CD4-positive, alpha-beta memory T cell (primary cell): Measurements from ENCODE around the gene DIP2A. TPM values are rescaled to one million over a fixed set of nuclear protein-coding genes. Genes with fewer than 3 reads are reported as not detected.

Experiments used
- CTCF ChIA-PET: fragments of 350-600 bp; sonication (Branson Sonifier 250); formaldehyde crosslinking; loops from one replicate; lab custom pipeline; 2021; ENCODE audit warnings: inconsistent platforms; ENCODE audit not compliant: partially characterized antibody; lab: Charles Lee
- POLR2A ChIA-PET: fragments of 350-600 bp; sonication (Branson Sonifier 250); formaldehyde crosslinking; loops from one replicate; lab custom pipeline; 2021; ENCODE audit not compliant: partially characterized antibody; lab: Charles Lee
- DNase-seq, 5 donors: peaks; one replicate each; pipeline versions ENCODE4 v3.0.0 to v3.0.0-alpha.2; 2020 to 2022; ENCODE audit warnings: mixed read lengths in 1 of 5
- H3K27ac ChIP-seq: one replicate; pipeline ENCODE4 v1.7.0; 2013; ENCODE audit warnings: low read depth, low read length
- H3K27me3 ChIP-seq: 2 replicates; pipeline ENCODE4 v1.7.0; 2013; ENCODE audit warnings: mild to moderate bottlenecking, low read length, moderate library complexity; ENCODE audit not compliant: insufficient read depth
- H3K36me3 ChIP-seq: 2 replicates; pipeline ENCODE4 v1.7.0; 2013; ENCODE audit warnings: mild to moderate bottlenecking, low read length, moderate library complexity; ENCODE audit not compliant: insufficient read depth
- H3K4me1 ChIP-seq: 2 replicates; pipeline ENCODE4 v1.7.0; 2013; ENCODE audit warnings: mild to moderate bottlenecking, low read length, moderate library complexity; ENCODE audit not compliant: insufficient read depth
- H3K4me3 ChIP-seq, 2 donors: one replicate each; pipeline ENCODE4 v1.7.0; 2013; ENCODE audit warnings: low read length in 2 of 2, mild to moderate bottlenecking in 1 of 2
- H3K9me3 ChIP-seq, 2 donors: one replicate each; pipeline ENCODE4 v1.7.0; 2013; ENCODE audit warnings: low read length in 2 of 2, control low read depth in 1 of 2; ENCODE audit not compliant: control insufficient read depth in 1 of 2
- H3K27ac Mint-ChIP-seq, 7 donors: one replicate each; pipeline ENCODE4 v1.8.0; 2020 to 2021; ENCODE audit warnings: mixed read lengths in 7 of 7, mild to moderate bottlenecking in 6 of 7, inconsistent platforms in 3 of 7, moderate library complexity in 3 of 7
- H3K27me3 Mint-ChIP-seq, 2 donors: one replicate each; pipeline ENCODE4 v1.8.0; 2020 to 2021; ENCODE audit warnings: mixed read lengths in 2 of 2
- H3K36me3 Mint-ChIP-seq, 2 donors: one replicate each; pipeline ENCODE4 v1.8.0; 2020 to 2021; ENCODE audit warnings: mixed read lengths in 2 of 2, inconsistent platforms in 1 of 2, mild to moderate bottlenecking in 1 of 2
- H3K4me1 Mint-ChIP-seq, 4 donors: one replicate each; pipeline ENCODE4 v1.8.0; 2020 to 2021; ENCODE audit warnings: mixed read lengths in 4 of 4, mild to moderate bottlenecking in 1 of 4
- H3K4me3 Mint-ChIP-seq, 8 donors: one replicate each; pipeline ENCODE4 v1.8.0; 2020 to 2021; ENCODE audit warnings: mixed read lengths in 8 of 8, mild to moderate bottlenecking in 7 of 8, moderate library complexity in 6 of 8, inconsistent platforms in 3 of 8
- H3K9me3 Mint-ChIP-seq, 8 donors: one replicate each; pipeline ENCODE4 v1.8.0; 2020 to 2021; ENCODE audit warnings: mixed read lengths in 8 of 8, mild to moderate bottlenecking in 5 of 8, inconsistent platforms in 3 of 8, moderate library complexity in 1 of 8
- intact Hi-C: fragments of 100-400 bp; cut with micrococcal nuclease; formaldehyde crosslinking; loops from one replicate; pipeline ENCODE4 v1.15.1; 2023
- polyA plus RNA-seq, 2 donors: library from polyadenylated mRNA; unstranded; fragments of 300-500 nt; fragmentation: Illumina TruSeq; gene quantifications; one replicate each; pipeline ENCODE4 v1.2.3, GENCODE V29; 2021
- total RNA-seq, 2 experiments: library from RNA; stranded (reverse); gene quantifications; one replicate each; pipeline ENCODE4 v1.2.3, GENCODE V29; 2021

DIP2A gene
- total and polyA plus RNA-seq, 4 experiments from 2014 or later, result 14.1 to 95.9 (median 56.2) TPM

DNA sequence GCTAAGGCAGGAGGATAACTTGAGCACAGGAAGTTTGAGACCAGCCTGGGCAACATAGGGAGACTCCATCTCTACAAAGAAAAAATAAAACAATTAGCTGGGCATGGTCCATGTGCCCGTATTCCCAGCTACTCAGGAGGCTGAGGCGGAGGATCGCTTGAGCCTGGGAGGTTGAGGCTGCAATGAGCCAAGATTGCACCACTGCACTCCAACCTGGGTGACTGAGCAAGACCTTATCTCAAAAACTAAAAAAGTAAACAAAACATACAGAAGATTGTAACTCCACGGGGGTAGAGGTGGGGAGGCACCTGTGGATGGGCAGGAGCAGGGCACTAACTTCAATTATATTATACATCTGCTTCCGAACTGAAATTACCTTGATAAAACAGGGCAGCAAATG, 141.6 kb downstream of the DIP2A start:
- Histone ChIP-seq H3K36me3 (no peaks in the 10 kb centered on the region), H3K4me3 (no peak overlapping the region), H3K9me3 (no peaks in the 10 kb centered on the region), H3K4me1 (peaks cover 9% of the 10 kb centered on the region), H3K27me3 (no peaks in the 10 kb centered on the region), H3K27ac (no peak overlapping the region)
- Mint-ChIP-seq H3K27me3 (no peaks in the 10 kb centered on the region), H3K36me3 (no peaks in the 10 kb centered on the region), H3K27ac (peak overlapping the region in 2 of 7 donors; percentile 14 to 30), H3K4me3 (no peak overlapping the region), H3K4me1 (peaks cover 8 to 31% (median 17%) of the 10 kb centered on the region in 4 donors), H3K9me3 (peaks cover 0 to 5% (median 0%) of the 10 kb centered on the region in 8 donors)
- DNase-seq, result no peak
- CTCF ChIA-PET, result no interaction called here
- POLR2A ChIA-PET, result no interaction called here
- intact Hi-C loops, result no loop called here

GRCh38 chr21:46600978-46601377, 142.3 kb downstream of the DIP2A start:
- no peaks in the 10 kb centered on the region for H3K36me3 ChIP-seq
- H3K27me3 ChIP-seq, result no peaks in the 10 kb centered on the region
- no peaks in the 10 kb centered on the region for H3K9me3 ChIP-seq
- no peaks in the 10 kb centered on the region for H3K27me3 Mint-ChIP-seq
- H3K27ac ChIP-seq, result no peak overlapping the region
- intact Hi-C loops, result no loop called here
- H3K4me3 Mint-ChIP-seq, result no peak overlapping the region
- H3K27ac Mint-ChIP-seq, result peak overlapping the region in 1 of 7 donors; percentile 19
- H3K36me3 Mint-ChIP-seq, result no peaks in the 10 kb centered on the region
- no peak overlapping the region for H3K4me3 ChIP-seq
- H3K4me1 Mint-ChIP-seq, result peaks cover 13 to 33% (median 23%) of the 10 kb centered on the region in 4 donors
- no peaks in the 10 kb centered on the region for H3K9me3 Mint-ChIP-seq
- ChIA-PET CTCF (no interaction called here), POLR2A (no interaction called here)
- no peak for DNase-seq
- H3K4me1 ChIP-seq, result peaks cover 15% of the 10 kb centered on the region

DNA sequence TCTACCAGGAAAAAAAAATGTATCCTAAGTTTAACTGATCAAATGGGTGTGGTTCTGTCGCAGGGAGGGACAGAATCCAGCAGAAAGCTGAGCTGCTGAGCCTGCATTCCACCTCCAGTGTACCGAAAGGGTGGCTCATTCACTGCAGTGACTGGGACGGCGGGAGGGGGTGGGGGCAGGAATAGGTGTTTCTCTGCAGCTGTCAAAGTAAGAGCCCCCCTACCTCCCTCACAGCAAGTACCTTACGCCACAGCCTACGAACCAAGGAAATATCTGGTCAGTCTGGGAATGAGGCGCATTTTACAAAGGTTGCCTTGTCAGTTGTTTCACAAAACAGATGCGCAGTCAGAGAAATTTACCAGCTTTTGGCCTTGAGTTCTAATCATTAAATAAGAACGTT, 144.5 kb downstream of the DIP2A start:
- H3K4me3 Mint-ChIP-seq, result no peak overlapping the region
- ChIA-PET CTCF (no interaction called here), POLR2A (no interaction called here)
- no peaks in the 10 kb centered on the region for H3K27me3 Mint-ChIP-seq
- Histone ChIP-seq H3K27ac (no peak overlapping the region), H3K9me3 (no peaks in the 10 kb centered on the region), H3K27me3 (no peaks in the 10 kb centered on the region), H3K4me3 (no peak overlapping the region), H3K36me3 (no peaks in the 10 kb centered on the region), H3K4me1 (peaks cover 28% of the 10 kb centered on the region)
- intact Hi-C loops, result no loop called here
- H3K9me3 Mint-ChIP-seq, result no peaks in the 10 kb centered on the region
- H3K36me3 Mint-ChIP-seq, result no peaks in the 10 kb centered on the region
- DNase-seq, result no peak
- peaks cover 26 to 56% (median 40%) of the 10 kb centered on the region in 4 donors for H3K4me1 Mint-ChIP-seq
- no peak overlapping the region for H3K27ac Mint-ChIP-seq

DNA sequence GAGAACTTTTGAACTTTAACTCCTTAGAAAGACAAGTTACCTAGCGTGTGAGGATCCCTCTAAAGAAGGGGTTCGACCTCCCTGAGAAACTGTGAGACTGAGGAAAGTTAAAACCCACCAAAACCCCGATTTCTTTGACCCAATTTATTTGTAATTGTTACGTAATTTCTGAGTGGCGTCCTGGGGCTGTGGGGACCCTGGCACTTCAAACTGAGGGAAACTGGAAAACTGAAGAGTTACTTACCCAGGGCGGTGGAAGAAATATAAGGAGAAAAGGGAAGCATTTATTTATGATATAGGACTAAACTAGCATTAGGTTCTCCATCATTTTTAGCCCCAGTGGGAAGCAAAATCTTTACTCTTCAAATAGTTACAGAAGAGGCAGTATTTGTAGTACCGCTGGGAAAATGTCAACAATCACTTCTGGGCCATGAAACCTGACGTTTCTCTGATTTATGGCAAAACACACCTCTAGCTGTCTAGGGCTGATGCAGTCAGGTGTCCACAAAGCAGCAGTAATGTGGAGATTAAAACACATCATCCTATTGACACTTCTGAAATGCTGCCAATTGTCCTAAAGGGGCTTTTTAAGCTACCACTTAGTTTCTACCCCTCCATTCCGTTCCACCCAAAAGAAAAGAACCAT, 145.8 kb downstream of the DIP2A start:
- H3K36me3 ChIP-seq, result no peaks in the 10 kb centered on the region
- ChIA-PET CTCF (no interaction called here), POLR2A (interaction anchor here (0.6 to 2.7 kb wide), 7 partner anchors 30 to 146 kb away, joined by 3 to 26 read pairs (median 5); partner anchors contain the start of genes DIP2A and PRMT2)
- H3K27me3 ChIP-seq, result no peaks in the 10 kb centered on the region
- DNase-seq, result no peak
- Mint-ChIP-seq H3K9me3 (peaks cover 0 to under 1% (median 0%) of the 10 kb centered on the region in 8 donors), H3K36me3 (no peaks in the 10 kb centered on the region), H3K4me3 (peak overlapping the region in 4 of 8 donors; percentile 17 to 70 (median 40)), H3K27ac (peak overlapping the region in 6 of 7 donors; percentile 44 to 78 (median 66)), H3K27me3 (no peaks in the 10 kb centered on the region), H3K4me1 (peaks cover 23 to 64% (median 37%) of the 10 kb centered on the region in 4 donors)
- H3K9me3 ChIP-seq, result no peaks in the 10 kb centered on the region
- H3K27ac ChIP-seq, result no peak overlapping the region
- H3K4me1 ChIP-seq, result peaks cover 24% of the 10 kb centered on the region
- no peak overlapping the region for H3K4me3 ChIP-seq
- intact Hi-C loops, result no loop called here

DNA sequence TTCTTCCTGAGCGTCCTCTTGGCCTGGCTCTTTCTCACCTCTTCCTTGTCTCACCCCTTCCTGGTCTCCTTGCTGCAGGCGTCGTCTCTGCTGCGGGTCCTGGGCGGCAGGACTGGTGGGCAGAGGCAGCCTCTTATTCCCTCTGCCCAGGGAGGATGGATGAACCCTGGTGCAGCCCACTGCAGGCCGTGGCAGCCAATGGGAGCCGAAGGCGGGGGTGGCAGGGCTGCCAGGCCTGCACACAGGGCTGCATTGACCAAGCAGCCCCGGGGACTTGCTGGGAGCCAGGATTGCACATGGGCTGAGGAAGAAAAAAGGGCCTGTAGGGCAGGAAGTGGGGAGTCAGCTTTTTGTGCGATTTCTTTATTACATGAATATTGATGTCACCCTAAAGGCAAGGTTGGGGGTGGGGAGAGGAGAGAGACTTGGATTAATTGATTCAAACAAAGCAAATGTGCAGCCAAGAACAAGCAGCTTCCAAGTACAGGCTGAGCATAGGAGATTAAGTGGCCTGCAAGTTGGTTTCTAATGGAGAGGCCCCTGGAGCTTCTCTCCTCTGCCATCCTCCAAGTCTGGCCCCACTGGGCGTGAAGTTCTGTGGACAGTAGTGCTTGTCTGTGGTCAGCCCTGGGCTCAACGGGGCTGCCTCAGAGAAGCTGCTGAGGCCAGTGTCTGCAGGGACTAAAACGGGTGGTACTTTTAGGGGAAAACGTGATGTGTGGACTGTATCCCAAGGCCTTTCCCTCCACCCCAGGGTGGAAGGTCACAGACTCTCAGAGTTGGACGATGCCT, 146.5 kb downstream of the DIP2A start, which contains the start of gene S100B:
S100B (minus strand) TSS at position 108 of the 792 bp plus-strand sequence. CDS start 2,667 bp downstream, outside the sequence.
- intact Hi-C loops, result no loop called here
- Mint-ChIP-seq H3K27ac (peak within 1 kb of the TSS; percentile 64 to 92 (median 81)), H3K4me1 (peaks cover 25 to 65% (median 33%) of the 10 kb centered on the region in 4 donors), H3K36me3 (no peaks in the 10 kb centered on the region), H3K9me3 (peaks cover 0 to 8% (median under 1%) of the 10 kb centered on the region in 8 donors), H3K27me3 (no peaks in the 10 kb centered on the region), H3K4me3 (peak within 1 kb of the TSS in 7 of 8 donors; percentile 51 to 85 (median 73))
- Histone ChIP-seq H3K36me3 (no peaks in the 10 kb centered on the region), H3K9me3 (no peaks in the 10 kb centered on the region), H3K4me1 (peaks cover 24% of the 10 kb centered on the region), H3K27ac (no peak within 1 kb of the TSS), H3K4me3 (no peak within 1 kb of the TSS), H3K27me3 (no peaks in the 10 kb centered on the region)
- DNase-seq, result no peak
- ChIA-PET CTCF (interaction anchor here (1.0 kb wide), 1 partner anchor 38 kb away, joined by 3 read pairs; no protein-coding TSS in a partner anchor), POLR2A (interaction anchor here (0.6 to 2.7 kb wide), 9 partner anchors 13 to 146 kb away, joined by 3 to 26 read pairs (median 5); partner anchors contain the start of genes DIP2A and PRMT2)

DNA sequence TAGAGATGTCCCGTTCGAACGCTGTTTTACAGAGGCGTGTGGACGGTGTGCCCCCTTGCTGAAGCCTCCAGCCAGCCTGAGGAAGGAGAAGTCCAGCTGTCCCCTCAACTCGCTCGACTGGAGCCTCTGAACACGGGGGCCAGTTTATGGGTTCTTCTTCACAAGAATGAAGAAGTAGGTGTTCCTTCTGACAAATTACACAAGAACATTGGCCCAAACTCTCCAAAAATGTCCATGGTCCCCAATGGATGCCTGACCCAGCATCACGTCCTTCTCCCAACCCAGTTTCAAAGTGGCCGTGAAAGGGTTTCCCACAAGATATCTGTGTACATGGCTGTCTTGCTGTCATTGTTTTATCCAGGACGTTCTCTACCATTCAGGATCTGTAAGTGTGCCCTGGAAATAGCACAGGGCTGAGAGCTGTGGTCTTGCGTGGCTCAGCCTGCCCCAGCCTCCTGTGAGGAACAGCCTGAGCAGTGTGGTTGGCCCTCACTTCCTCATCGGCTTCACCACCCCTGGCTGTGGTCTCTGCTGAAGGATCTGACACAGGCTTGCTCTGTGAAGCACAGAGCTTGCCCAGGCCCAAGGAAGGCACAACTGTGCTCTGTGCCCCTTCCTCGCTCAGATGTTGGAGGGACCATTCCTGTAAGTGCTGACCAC, 147.2 kb downstream of the DIP2A start:
- Mint-ChIP-seq H3K4me3 (peak overlapping the region in 7 of 8 donors; percentile 51 to 85 (median 73)), H3K27ac (peak overlapping the region in 6 of 7 donors; percentile 11 to 92 (median 83)), H3K27me3 (no peaks in the 10 kb centered on the region), H3K4me1 (peaks cover 25 to 65% (median 33%) of the 10 kb centered on the region in 4 donors), H3K36me3 (no peaks in the 10 kb centered on the region), H3K9me3 (peaks cover 0 to 14% (median 6%) of the 10 kb centered on the region in 8 donors)
- Histone ChIP-seq H3K36me3 (no peaks in the 10 kb centered on the region), H3K27me3 (no peaks in the 10 kb centered on the region), H3K4me1 (peaks cover 24% of the 10 kb centered on the region), H3K27ac (peak overlapping the region; percentile 1), H3K4me3 (no peak overlapping the region), H3K9me3 (no peaks in the 10 kb centered on the region)
- CTCF ChIA-PET, result interaction anchor here (0.5 to 1.0 kb wide), 2 partner anchors 39 to 98 kb away, joined by 3 read pairs; no protein-coding TSS in a partner anchor
- intact Hi-C loops, result no loop called here
- peak; percentile 39 to 52 (median 42) for DNase-seq
- POLR2A ChIA-PET, result interaction anchor here (0.8 to 2.7 kb wide), 9 partner anchors 8 to 54 kb away, joined by 3 to 26 read pairs (median 4); partner anchors contain the start of gene PRMT2
